Hindlimb muscle (tissue), 1 donor: ENCODE results near the gene CEP63. TPM values are rescaled to one million over a fixed set of nuclear protein-coding genes. Genes with fewer than 3 reads are reported as not detected.
"Not testable (repeated sequence)": the region's sequence is repeated elsewhere in the genome, so short reads cannot be mapped to it uniquely, and the experiment has no call there.

Experiments
- DNase-seq: peaks from one replicate; pipeline ENCODE4 v3.0.0-alpha.2; 2013
- polyA plus RNA-seq: library from polyadenylated mRNA; unstranded; fragments of 120-200 nt; gene quantifications from one replicate; pipeline ENCODE4 v1.2.1, GENCODE V29; 2013; ENCODE audit not compliant: insufficient read length

Gene CEP63
- polyA plus RNA-seq, 1 donor = 35.5 TPM

DNA sequence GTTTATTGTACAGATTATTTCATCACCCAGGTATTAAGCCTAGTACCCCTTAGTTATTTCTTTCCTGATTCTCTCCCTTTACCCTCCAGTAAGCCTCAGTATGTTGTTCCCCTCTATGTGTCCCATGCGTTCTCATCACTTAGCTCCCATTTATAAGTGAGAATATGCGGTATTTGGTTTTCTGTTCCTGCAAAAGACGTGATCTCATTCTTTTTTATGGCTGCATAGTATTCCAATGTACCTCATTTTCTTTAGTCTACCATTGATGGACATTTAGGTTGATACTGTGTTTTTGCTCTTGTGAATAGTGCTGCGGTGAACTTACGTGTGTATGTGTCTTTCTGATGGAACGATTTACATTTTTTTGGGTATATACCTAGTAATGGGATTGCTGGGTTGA lies 36.7 kb downstream of the CEP63 start:
- DNase-seq = no peak

DNA sequence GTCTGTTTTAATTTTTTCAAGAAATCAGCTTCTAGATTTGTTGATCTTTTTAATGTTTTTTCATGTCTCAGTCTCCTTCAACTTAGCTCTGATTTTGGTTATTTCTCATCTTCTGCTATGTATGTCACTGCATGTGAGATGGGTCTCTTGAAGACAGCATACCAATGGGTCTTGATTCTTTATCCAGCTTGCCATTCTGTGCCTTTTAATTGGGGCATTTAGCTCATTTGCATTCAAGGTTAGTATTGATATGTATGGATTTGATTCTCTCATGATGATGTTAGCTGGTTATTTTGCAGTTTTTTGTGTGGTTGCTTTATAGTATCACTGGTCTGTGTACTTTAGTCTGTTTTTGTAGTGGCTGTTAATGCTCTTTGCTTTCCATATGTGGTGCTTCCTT lies 39.4 kb downstream of the CEP63 start:
- DNase-seq = no peak

DNA sequence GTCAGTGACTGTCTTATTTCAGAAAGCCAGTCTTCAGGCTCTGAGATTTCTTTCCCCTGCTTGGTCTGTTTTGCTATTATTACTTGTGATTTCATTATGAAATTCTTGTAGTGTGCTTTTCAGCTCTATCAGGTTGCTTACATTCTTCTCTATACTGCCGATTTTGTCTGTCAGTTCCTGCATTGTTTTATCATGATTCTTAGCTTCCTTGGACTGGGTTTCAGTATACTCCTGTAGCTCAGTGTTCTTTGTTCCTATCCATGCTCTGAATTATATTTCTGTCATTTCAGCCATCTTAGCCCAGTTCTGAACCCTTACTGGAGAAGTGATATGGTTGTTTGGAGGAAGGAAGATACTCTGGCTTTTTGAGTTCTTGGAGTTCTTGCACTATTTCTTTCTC lies 40.5 kb downstream of the CEP63 start:
- no peak for DNase-seq

GRCh38 chr3:134527037-134527436 lies 41.2 kb downstream of the CEP63 start:
- DNase-seq = no peak

- DNase-seq = no peak
These were observed 41.8 kb downstream of the CEP63 start for GRCh38 chr3:134527538-134528186.

GRCh38 chr3:134533493-134533892 lies 47.6 kb downstream of the CEP63 start:
- no peak for DNase-seq

- DNase-seq = no peak
These were observed 49.5 kb downstream of the CEP63 start for GRCh38 chr3:134535186-134535970.

- DNase-seq = no peak
These were observed 50.9 kb downstream of the CEP63 start for GRCh38 chr3:134536781-134537180.

GRCh38 chr3:134542287-134542958 lies 56.6 kb downstream of the CEP63 start:
- no peak for DNase-seq

DNA sequence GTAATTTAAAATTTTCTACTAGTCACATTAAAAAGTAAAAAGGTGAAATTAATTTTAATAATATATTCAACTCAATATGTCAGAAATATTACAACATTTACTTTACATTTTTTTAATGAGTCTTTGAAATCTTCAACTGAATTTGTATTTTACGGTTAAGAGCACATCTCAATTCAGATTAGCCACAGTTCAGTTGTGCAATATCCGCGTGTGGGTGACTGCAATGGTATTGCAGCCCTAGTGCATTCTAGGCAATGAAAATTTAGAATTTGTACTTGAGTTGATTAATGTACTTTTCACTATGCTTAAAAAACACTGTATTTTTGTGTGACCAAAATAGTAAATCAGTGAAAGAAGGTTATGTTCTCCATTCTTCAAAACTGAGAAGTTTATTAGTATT lies 57.3 kb downstream of the CEP63 start:
- DNase-seq = no peak

GRCh38 chr3:134544316-134544715 lies 58.5 kb downstream of the CEP63 start:
- DNase-seq = no peak

- not testable (repeated sequence) for DNase-seq
These were observed 58.9 kb downstream of the CEP63 start for GRCh38 chr3:134544783-134545182.

GRCh38 chr3:134545818-134546217 lies 60.0 kb downstream of the CEP63 start:
- no peak for DNase-seq

DNA sequence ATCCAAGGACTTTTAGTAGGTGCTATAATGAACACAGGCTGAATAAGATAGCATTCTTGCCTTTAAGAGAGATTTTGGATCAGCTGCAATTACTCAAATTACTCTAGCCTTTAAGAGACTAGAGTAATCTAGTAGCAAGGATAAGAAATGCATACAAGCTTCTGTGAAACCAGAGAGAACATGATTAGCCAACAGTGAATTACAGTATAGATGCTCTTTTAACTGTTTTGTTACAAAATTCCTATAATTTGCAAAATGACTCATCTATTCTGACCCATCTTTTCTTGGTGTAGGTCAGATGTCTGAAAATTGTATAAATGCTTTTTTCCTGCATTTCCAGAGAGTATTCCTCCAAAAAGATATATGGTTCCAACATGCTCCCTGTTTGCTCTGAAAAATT lies 66.9 kb downstream of the CEP63 start:
- no peak for DNase-seq

GRCh38 chr3:134559591-134559990 lies 73.7 kb downstream of the CEP63 start:
- DNase-seq = no peak

DNA sequence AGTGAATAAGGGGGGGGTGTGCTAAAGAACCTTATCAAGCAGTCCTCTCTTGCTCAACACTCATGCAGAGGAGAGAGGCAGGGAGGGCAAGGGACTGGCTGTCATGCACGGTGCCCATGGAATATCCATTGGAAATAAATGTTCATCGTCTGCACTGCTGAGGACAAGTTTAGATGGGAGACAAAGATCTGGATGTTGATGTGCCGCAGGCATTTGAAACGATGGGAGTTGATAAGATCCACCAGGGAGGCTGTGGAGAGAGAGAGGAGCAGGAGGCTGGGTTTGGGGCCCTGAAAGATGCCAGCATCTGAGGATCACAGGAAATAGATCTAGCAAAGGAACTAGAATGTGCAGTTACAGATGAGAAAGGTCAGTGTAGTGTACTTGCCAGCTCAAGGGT lies 76.2 kb downstream of the CEP63 start:
- no peak for DNase-seq

DNA sequence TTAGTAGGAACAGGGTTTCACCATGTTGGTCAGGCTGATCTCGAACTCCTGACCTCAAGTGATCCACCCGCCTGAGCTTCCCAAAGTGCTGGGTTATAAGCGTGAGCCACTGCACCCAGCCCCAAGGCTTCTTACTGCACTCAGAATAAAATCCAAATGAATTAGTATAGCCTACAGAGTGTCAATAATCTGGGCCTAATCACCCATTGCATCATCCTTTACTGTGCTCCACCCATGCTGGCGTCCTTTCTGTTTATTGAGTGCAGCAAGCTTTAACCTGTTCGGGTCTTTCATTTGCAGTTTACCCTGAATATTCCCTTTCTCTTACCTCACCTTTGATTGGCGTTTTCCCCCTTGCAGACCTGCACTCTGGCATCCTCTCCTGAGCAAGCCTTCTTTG lies 77.7 kb downstream of the CEP63 start:
- DNase-seq = no peak

- no peak for DNase-seq
These were observed 79.1 kb downstream of the CEP63 start for GRCh38 chr3:134564991-134565390.

- DNase-seq = no peak
These were observed 81.7 kb downstream of the CEP63 start for GRCh38 chr3:134567605-134568004.

- no peak for DNase-seq
These were observed 82.9 kb downstream of the CEP63 start for GRCh38 chr3:134568790-134569189.

GRCh38 chr3:134569899-134570298 lies 84.0 kb downstream of the CEP63 start:
- DNase-seq = not testable (repeated sequence)

GRCh38 chr3:134576426-134576825 lies 90.6 kb downstream of the CEP63 start:
- no peak for DNase-seq

GRCh38 chr3:134576831-134577230 lies 91.0 kb downstream of the CEP63 start:
- DNase-seq = no peak
